Activated CD8-positive, alpha-beta memory T cell treated with anti-CD3 and anti-CD28 coated beads, Interleukin-2, amount 10 ng/mL, durations not matched to agents 7 days and 5 days (primary cell): ENCODE measurements around the gene CADM1. TPM values are rescaled to one million over a fixed set of nuclear protein-coding genes. Genes with fewer than 3 reads are reported as not detected.

Experiments used
- ATAC-seq: fragments of 150-1000 bp; cut with Tn5 transposase; one replicate; pipeline ENCODE4 v1.10.0; 2021; ENCODE audit warnings: moderate library complexity
- CTCF ChIA-PET: fragments of 350-600 bp; sonication (Branson Sonifier 250); formaldehyde crosslinking; loops from one replicate; lab custom pipeline; 2021; ENCODE audit warnings: antibody characterized with exemption; lab: Charles Lee
- DNase-seq: peaks from one replicate; pipeline ENCODE4 v3.0.0-alpha.2; 2020
- H3K27ac Mint-ChIP-seq: one replicate; pipeline ENCODE4 v1.8.0; 2021; ENCODE audit warnings: mild to moderate bottlenecking, mixed read lengths
- H3K27me3 Mint-ChIP-seq: one replicate; pipeline ENCODE4 v1.8.0; 2021; ENCODE audit warnings: mixed read lengths
- H3K36me3 Mint-ChIP-seq: one replicate; pipeline ENCODE4 v1.8.0; 2021; ENCODE audit warnings: mild to moderate bottlenecking, mixed read lengths
- H3K4me1 Mint-ChIP-seq: one replicate; pipeline ENCODE4 v1.8.0; 2021; ENCODE audit warnings: mixed read lengths
- H3K4me3 Mint-ChIP-seq: one replicate; pipeline ENCODE4 v1.8.0; 2021; ENCODE audit warnings: mild to moderate bottlenecking, moderate library complexity, mixed read lengths
- H3K9me3 Mint-ChIP-seq: one replicate; pipeline ENCODE4 v1.8.0; 2022; ENCODE audit warnings: low read depth, mixed read lengths
- total RNA-seq, 2 experiments: library from RNA; stranded (reverse); gene quantifications; one replicate each; pipeline ENCODE4 v1.2.3, GENCODE V29; 2021

Gene CADM1
- total RNA-seq, 2 experiments from 2014 or later = 0.76 to 1.2 TPM

DNA sequence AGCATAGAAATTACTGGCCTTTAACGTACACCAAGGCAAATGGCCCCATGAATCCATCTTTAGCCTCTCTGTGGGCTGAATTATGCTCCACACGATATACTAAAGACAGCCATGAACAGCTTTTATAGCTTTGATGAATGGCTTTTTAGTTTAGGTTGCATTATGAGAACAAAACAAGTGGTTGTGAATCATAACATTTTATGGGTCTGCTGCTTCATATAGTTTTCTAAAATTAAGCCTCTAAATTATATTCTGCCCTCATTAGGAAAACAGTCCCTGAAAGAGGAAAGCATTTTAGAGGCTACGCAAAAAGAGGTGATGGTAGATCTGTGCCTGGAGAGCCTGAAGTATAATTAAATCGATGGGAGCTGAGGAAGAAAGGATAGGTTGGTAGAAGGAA is 221.3 kb downstream of the CADM1 start:
- no peak overlapping the region for H3K4me3 Mint-ChIP-seq
- no peaks in the 10 kb centered on the region for H3K36me3 Mint-ChIP-seq
- ATAC-seq = no peak
- no peak overlapping the region for H3K27ac Mint-ChIP-seq
- H3K27me3 Mint-ChIP-seq = peaks cover 14% of the 10 kb centered on the region
- no peaks in the 10 kb centered on the region for H3K4me1 Mint-ChIP-seq
- no peak for DNase-seq
- no peaks in the 10 kb centered on the region for H3K9me3 Mint-ChIP-seq
- CTCF ChIA-PET = no interaction called here

DNA sequence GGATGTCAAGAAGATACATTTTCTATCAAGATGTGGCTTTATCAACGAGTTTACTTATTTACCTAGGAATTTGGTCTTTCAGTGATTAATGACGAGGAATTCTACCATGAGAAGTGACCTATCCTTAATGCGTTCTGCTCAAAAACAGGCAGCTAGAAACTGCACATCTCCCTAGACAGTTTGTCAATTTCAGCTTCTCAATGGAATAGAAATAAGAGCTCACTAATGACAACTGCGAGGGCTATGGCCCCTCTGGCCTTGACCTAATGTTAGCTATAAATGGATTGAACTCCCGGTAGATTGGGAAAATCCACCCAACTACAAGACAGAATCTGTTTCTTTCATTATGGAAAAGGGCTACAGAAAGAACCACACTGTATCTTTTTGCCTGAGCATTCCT is 223.4 kb downstream of the CADM1 start:
- Mint-ChIP-seq H3K27me3 (peaks cover 18% of the 10 kb centered on the region), H3K27ac (no peak overlapping the region), H3K4me3 (no peak overlapping the region), H3K4me1 (no peaks in the 10 kb centered on the region), H3K36me3 (no peaks in the 10 kb centered on the region), H3K9me3 (no peaks in the 10 kb centered on the region)
- CTCF ChIA-PET = no interaction called here
- no peak for DNase-seq
- ATAC-seq = no peak

DNA sequence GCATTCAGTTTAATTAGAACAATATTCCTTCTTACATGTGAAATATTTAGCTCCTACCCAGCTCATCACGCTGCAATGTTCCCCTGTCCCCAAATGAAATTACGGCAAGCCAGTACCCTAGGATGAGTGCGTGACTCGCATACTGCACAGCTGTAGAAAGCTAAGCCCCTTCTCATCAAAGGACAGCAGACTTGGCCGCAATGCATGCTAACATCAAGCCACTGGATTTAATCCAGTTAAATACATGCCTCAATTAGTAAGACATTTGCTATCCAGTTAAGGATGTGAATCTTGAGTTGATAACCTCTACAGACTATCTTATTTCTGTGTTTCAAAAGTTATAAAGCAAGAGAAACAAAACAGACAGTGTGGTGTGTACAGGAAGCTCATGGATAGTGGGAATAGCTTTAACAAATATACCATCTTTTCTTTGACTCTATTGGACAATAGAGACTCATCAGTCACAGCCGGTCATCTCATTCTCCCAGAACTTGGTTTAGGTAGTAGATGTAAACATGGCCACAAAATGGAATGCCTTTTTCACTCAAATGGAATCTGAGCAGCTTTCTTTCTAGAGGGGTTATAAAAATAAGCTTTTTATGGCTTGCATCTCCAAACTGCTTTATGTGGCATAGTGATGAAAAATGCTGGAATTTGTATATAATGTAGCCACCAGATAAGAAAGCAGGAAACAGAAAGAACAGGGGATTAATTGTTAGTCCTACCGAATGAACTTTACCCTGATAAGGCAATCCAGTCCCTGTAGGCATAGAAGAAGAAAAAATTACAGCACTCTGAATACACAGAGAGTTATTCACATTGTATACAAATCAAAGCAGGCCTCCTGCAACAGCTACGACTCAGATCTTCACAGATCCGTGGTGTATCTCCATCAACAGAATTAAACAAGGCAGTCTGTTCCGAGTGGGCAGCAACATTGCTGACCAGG is 224.1 kb downstream of the CADM1 start:
- H3K27ac Mint-ChIP-seq = no peak overlapping the region
- ATAC-seq = no peak
- CTCF ChIA-PET = interaction anchor here (0.6 kb wide), 1 partner anchor 10 kb away, joined by 3 read pairs; no protein-coding TSS in a partner anchor

DNA sequence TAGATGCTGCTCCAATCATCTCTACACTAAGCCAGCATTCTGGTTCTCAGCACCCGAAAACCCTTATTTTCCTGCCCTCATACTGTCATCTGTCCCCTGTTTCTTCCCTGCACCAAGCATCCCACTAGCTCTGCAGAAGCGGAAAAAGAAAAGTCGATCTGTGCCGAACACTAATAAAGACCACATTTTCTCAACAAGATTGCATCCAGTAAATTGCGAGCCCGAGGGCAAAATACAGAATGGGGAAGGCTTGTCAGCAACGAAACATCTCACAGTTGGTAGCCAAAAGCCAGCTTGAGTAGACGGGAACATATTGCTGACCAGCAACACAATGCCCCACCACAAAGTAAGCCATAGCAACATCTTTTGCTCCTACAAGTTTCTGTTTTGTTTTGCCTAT is 227.4 kb downstream of the CADM1 start:
- H3K9me3 Mint-ChIP-seq = no peaks in the 10 kb centered on the region
- ATAC-seq (no peak), DNase-seq (no peak)
- H3K27ac Mint-ChIP-seq = no peak overlapping the region
- peaks cover 22% of the 10 kb centered on the region for H3K27me3 Mint-ChIP-seq
- H3K36me3 Mint-ChIP-seq = no peaks in the 10 kb centered on the region
- CTCF ChIA-PET = interaction anchor here (1.0 kb wide), 1 partner anchor 9 kb away, joined by 3 read pairs; no protein-coding TSS in a partner anchor
- no peaks in the 10 kb centered on the region for H3K4me1 Mint-ChIP-seq
- no peak overlapping the region for H3K4me3 Mint-ChIP-seq

More for the DNA sequence above, 224.1 kb downstream of the CADM1 start:
- Mint-ChIP-seq H3K27me3 (peaks cover 18% of the 10 kb centered on the region), H3K4me3 (no peak overlapping the region), H3K9me3 (no peaks in the 10 kb centered on the region), H3K4me1 (no peaks in the 10 kb centered on the region), H3K36me3 (no peaks in the 10 kb centered on the region)
- no peak for DNase-seq

DNA sequence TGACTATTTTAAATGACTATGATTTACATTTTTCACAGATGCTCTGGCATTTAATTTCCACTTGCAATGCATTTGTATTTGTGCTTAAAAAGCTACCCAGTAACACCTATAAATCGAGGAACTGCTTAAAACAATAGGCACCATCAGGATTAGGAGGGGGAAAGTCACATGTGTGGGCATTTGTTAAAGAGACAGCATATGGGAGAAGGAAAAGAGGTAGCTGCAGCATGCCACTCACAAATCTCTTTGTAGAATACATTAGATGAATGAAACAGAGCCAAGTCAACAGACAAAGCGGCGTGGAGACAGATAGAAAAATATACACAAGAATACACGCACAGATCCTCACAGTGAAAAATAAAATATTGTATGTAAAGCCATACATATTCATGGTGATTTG is 228.0 kb downstream of the CADM1 start:
- Mint-ChIP-seq H3K36me3 (no peaks in the 10 kb centered on the region), H3K4me1 (no peaks in the 10 kb centered on the region), H3K27ac (no peak overlapping the region), H3K4me3 (no peak overlapping the region), H3K27me3 (peaks cover 23% of the 10 kb centered on the region), H3K9me3 (no peaks in the 10 kb centered on the region)
- no peak for DNase-seq
- ATAC-seq = no peak
- CTCF ChIA-PET = interaction anchor here (1.0 kb wide), 1 partner anchor 8 kb away, joined by 3 read pairs; no protein-coding TSS in a partner anchor

DNA sequence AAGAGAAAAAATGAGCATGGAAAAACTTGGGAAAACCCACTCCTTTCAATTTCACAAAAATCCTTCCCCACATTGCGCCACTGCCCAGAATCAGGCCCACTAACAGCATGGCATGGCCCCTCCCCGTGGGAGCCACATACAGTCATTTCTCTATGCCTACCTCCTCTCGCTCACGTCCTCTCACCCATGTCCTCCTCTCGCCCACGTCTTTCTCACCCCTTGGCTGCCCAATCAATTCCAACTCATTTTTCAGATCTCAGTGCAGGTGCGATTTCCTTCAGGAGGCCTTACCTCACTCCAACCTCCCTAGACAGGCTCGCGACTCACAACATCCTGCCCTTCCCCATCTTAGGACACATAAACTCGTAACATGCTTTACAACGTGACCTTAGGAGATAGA is 229.2 kb downstream of the CADM1 start:
- H3K4me3 Mint-ChIP-seq = no peak overlapping the region
- H3K27ac Mint-ChIP-seq = no peak overlapping the region
- no peak for DNase-seq
- H3K36me3 Mint-ChIP-seq = no peaks in the 10 kb centered on the region
- peaks cover 28% of the 10 kb centered on the region for H3K27me3 Mint-ChIP-seq
- H3K4me1 Mint-ChIP-seq = no peaks in the 10 kb centered on the region
- no peaks in the 10 kb centered on the region for H3K9me3 Mint-ChIP-seq
- CTCF ChIA-PET = no interaction called here
- ATAC-seq = no peak

DNA sequence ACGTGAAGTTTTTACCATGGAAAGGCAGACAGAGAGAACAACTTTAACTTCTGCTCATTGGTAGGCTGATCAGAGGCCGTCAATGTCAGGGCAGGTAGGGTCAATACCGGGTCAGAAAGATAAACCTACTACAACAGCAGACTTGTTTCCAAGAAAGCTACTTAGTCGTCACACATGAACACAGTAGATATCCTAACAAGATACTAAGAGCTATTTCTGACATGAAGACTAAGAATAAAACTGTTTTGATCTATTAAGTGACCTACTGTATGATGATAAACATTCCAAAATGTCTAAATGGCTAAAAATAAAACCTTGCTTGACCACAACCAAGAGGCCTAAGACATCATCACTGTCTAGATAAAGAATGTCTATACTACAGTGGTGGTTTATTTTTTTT is 231.3 kb downstream of the CADM1 start:
- Mint-ChIP-seq H3K36me3 (no peaks in the 10 kb centered on the region), H3K4me3 (no peak overlapping the region), H3K27me3 (peaks cover 20% of the 10 kb centered on the region), H3K27ac (no peak overlapping the region), H3K9me3 (no peaks in the 10 kb centered on the region), H3K4me1 (no peaks in the 10 kb centered on the region)
- CTCF ChIA-PET = no interaction called here
- DNase-seq (no peak), ATAC-seq (no peak)

DNA sequence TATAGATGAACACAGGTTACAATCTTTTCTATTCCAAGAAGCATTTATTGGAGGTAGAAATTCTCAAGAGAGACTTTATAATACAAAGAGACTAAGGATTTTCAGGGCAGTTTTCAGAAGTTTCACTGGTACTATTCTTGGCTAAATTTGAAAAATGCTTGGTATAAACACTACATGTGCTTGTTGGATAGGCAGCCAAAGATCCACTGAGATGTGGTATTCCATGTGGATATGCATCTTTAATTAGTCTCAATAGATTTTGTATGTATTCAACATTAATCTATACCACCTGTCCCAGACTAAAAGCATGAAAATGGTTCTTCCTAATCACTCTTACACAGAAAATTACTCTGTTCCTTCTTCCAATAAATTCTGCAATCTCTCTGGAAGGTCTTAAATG is 232.6 kb downstream of the CADM1 start:
- ATAC-seq (no peak), DNase-seq (no peak)
- no peaks in the 10 kb centered on the region for H3K9me3 Mint-ChIP-seq
- no peaks in the 10 kb centered on the region for H3K36me3 Mint-ChIP-seq
- no peak overlapping the region for H3K27ac Mint-ChIP-seq
- H3K4me1 Mint-ChIP-seq = no peaks in the 10 kb centered on the region
- H3K4me3 Mint-ChIP-seq = no peak overlapping the region
- peaks cover 14% of the 10 kb centered on the region for H3K27me3 Mint-ChIP-seq
- CTCF ChIA-PET = no interaction called here

DNA sequence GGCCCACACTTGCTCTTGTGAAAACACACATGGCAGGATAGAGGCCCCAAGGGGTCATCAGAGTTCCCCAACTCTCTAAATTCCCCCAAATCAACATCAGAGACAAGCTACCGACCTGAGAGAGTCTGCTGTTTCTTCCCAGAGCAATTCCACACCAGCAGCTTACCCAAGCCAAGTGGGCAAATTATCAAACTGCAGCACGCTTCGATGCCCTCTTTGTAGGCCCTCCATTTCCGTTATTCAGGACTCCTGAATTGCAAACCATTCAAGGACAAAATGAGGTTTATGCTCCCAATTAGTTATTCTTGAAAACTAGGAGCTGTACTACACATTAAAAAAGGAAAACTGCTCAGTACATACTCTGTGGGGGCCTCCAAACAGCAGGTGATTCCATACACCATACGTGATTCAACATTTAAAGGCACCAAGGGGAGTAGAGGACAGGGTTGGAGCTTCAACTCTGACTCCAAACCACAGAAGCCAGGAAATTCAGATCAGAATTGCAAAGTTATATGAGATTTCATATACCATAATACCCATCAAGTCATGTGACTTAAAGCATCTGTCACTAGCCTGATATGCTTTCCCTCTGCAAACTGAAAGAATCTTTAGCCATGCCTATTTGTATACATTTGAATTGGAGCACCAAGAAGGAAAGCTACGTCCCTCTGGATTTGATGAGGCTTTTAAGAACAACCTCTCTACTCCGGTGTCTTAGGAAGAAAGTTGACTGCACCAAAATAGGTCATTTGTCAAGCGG is 234.8 kb downstream of the CADM1 start:
- no peak for ATAC-seq
- H3K4me3 Mint-ChIP-seq = no peak overlapping the region
- no peak overlapping the region for H3K27ac Mint-ChIP-seq
- CTCF ChIA-PET = no interaction called here
- H3K27me3 Mint-ChIP-seq = peaks cover 10% of the 10 kb centered on the region
- H3K9me3 Mint-ChIP-seq = no peaks in the 10 kb centered on the region
- H3K36me3 Mint-ChIP-seq = no peaks in the 10 kb centered on the region
- H3K4me1 Mint-ChIP-seq = no peaks in the 10 kb centered on the region
- DNase-seq = no peak

DNA sequence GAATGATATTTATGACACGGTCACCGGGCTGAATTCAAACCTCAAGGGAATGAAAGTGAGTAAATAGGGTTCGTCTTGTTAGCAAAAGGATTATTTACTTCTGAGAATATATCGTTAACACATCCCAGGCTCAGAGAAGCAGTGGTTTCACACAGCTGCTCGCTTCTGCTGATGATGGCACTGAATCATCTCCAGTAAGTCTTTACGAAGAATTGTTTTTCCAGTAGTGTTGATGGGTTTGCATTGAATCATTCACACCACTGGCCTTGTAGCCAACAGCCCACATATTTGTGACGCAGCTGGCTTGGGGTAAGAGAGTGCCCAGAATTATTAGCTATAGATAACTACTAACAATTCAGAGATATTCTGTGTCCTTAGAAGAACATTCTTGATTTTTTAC is 236.3 kb downstream of the CADM1 start:
- DNase-seq (no peak), ATAC-seq (no peak)
- CTCF ChIA-PET = interaction anchor here (1.0 kb wide), 1 partner anchor 9 kb away, joined by 3 read pairs; no protein-coding TSS in a partner anchor
- Mint-ChIP-seq H3K9me3 (no peaks in the 10 kb centered on the region), H3K4me1 (no peaks in the 10 kb centered on the region), H3K4me3 (no peak overlapping the region), H3K36me3 (no peaks in the 10 kb centered on the region), H3K27ac (no peak overlapping the region), H3K27me3 (peaks cover 19% of the 10 kb centered on the region)

DNA sequence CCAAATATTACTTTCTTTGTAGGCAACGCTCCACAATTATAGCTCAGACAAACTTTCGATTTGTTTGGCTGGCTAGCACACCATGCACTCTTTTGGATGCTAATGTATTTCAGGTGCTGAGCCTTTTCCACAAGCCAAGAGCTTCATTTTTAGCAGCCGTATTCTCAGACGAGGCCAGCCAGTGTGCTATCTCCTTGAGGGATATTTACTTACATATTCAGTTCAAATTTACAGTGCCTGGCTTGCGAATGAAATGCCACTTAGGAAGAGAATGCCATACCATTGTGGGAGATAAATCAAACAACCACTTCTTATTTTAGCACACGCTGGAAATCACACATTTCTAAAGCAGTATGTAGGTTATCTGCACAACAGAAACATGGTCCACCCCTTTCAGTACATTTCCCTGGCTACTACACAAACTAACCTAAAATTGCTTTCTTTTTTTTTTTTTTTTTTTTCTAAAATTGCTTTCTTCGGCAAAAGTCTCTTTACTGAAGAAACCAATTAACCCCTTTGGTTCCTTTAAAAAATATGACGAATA is 236.9 kb downstream of the CADM1 start:
- no peaks in the 10 kb centered on the region for H3K9me3 Mint-ChIP-seq
- ATAC-seq (no peak), DNase-seq (no peak)
- H3K27ac Mint-ChIP-seq = no peak overlapping the region
- H3K36me3 Mint-ChIP-seq = no peaks in the 10 kb centered on the region
- no peaks in the 10 kb centered on the region for H3K4me1 Mint-ChIP-seq
- peaks cover 20% of the 10 kb centered on the region for H3K27me3 Mint-ChIP-seq
- H3K4me3 Mint-ChIP-seq = no peak overlapping the region
- CTCF ChIA-PET = interaction anchor here (1.0 kb wide), 1 partner anchor 9 kb away, joined by 3 read pairs; no protein-coding TSS in a partner anchor

DNA sequence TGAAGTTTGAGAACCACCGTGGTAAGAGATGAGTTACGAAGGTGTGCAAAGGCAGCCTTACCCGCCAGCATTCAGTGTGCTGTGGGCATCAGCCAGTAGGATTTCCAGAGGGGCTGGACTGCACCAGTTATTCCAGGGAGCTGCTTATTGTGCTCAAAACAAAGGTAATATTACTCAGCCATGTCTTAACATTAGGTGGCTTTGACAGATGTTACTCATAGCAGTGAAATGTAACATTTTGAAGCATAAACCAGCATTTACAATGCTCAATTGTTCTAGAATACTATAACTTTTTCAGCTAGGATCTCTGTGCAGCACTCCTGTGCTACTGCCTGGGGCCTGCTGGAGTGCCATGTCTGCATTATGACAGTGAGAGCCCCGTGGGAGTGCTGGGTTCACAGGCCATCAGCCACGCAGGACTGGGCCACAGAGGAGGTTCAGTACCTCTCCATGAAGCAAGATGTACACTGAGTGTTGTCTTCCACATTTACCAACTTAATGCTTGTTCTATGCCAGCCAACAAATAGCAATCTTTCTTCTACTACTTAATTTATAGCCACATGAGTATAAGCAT is 238.1 kb downstream of the CADM1 start:
- no peak for ATAC-seq
- peaks cover 15% of the 10 kb centered on the region for H3K27me3 Mint-ChIP-seq
- H3K27ac Mint-ChIP-seq = no peak overlapping the region

More for the DNA sequence above, 238.1 kb downstream of the CADM1 start:
- Mint-ChIP-seq H3K4me3 (no peak overlapping the region), H3K9me3 (no peaks in the 10 kb centered on the region), H3K4me1 (no peaks in the 10 kb centered on the region), H3K36me3 (no peaks in the 10 kb centered on the region)
- no peak for DNase-seq
- CTCF ChIA-PET = no interaction called here
